K562 (cell line): ENCODE measurements around the gene KCNAB1.

Experiments
- ATF7 ChIP-seq: fragments of 450-650 bp; IDR thresholded peaks from 2 replicates; pipeline ENCODE4 v1.7.1; 2014; ENCODE audit warnings: mild to moderate bottlenecking, moderate library complexity
- ELF1 ChIP-seq: fragments of 200-800 bp; sonication (Bioruptor generic); IDR thresholded peaks from 2 replicates; pipeline ENCODE4 v1.6.1; 2016; ENCODE audit warnings: missing genetic modification characterization, missing compliant biosample characterization
- L3MBTL2 ChIP-seq: fragments of 450-650 bp; IDR thresholded peaks from 2 replicates; pipeline ENCODE4 v1.6.1; 2016; ENCODE audit warnings: mild to moderate bottlenecking, moderate library complexity
- MAZ ChIP-seq, 2 experiments: fragments of 450-650 bp in 1 of 2; sonication (generic) in 1 of 2; formaldehyde crosslinking; IDR thresholded peaks in 1 of 2; conservative IDR thresholded peaks in 1 of 2; 2 replicates each; pipeline versions ENCODE4 v1.4.0 to v1.5.0; 2020; ENCODE audit warnings: mild to moderate bottlenecking in 1 of 2, missing genetic modification reagents in 1 of 2
- SP1 ChIP-seq: sonication (generic); formaldehyde crosslinking; IDR thresholded peaks from 2 replicates; pipeline ENCODE4 v1.8.1; 2022; ENCODE audit warnings: mild to moderate bottlenecking, missing genetic modification reagents

DNA sequence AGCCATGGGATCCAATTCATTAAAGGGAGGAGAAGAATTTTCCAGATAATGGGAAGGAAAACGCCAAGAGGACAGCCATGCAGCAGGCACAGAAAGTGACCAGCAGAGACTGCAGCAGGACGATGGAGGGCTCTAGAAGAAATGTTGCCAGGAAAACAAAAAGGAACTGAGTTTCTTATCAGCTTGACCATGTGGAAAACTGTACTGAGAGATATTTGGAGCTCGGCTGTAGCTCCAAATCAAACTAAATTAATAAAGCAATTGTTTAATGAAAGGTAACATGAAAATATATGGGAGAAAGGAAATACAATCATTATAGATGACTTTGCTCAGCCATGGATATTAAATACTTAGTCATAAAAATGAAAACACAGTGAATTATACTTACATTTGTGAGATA, 370.8 kb downstream of the KCNAB1 start:
- TF ChIP-seq ELF1 (tag) (no peak), MAZ (CRISPR knock-in tag; conservative IDR thresholded peaks at IDR 0.05 in 1 of 2, IDR thresholded peaks at IDR 0.05 in 1 of 2) (no peak), L3MBTL2 (peak; percentile 12; the same call in 1 of the 2 replicates), SP1 (CRISPR knock-in tag) (no peak), ATF7 (no peak)
